ES-I3 (cell line): ENCODE results near the gene RBM46.
"Not testable (repeated sequence)": the region's sequence is repeated elsewhere in the genome, so short reads cannot be mapped to it uniquely, and the experiment has no call there.

Experiments used
- H3K36me3 ChIP-seq: 2 replicates; pipeline ENCODE4 v1.6.1; 2013; ENCODE audit warnings: mild to moderate bottlenecking, low read length, control low read depth, moderate library complexity; ENCODE audit not compliant: insufficient read depth
- H3K4me1 ChIP-seq: 2 replicates; pipeline ENCODE4 v1.6.1; 2013; ENCODE audit warnings: mild to moderate bottlenecking, control low read depth, low read length; ENCODE audit not compliant: insufficient read depth
- H3K9ac ChIP-seq: 2 replicates; pipeline ENCODE4 v1.6.1; 2013; ENCODE audit warnings: low read depth, mild to moderate bottlenecking, low read length, moderate library complexity
- H3K9me3 ChIP-seq: 2 replicates; pipeline ENCODE4 v1.6.1; 2013; ENCODE audit warnings: mild to moderate bottlenecking, low read length, moderate library complexity; ENCODE audit not compliant: control insufficient read depth, insufficient read depth

The RBM46 gene

DNA sequence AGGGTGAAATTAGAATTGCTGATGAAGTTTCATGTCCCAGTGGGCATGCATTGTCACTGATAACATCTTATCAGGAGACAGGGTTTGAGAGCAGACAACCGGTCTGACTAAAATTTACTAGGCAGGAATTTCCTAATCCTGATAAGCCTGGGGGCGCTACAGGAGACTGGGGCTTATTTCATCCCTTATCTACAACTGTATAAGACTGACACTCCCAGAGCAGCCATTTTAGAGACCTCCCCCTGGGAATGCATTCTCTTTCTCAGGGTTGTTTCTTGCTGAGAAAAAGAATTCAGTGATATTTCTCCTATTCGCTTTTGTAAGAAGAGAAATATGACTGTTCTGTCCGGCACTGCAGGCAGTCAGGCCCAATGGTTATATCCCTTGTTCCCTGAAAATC lies 93.0 kb downstream of the RBM46 start:
- not testable (repeated sequence) for H3K4me1 ChIP-seq, H3K9ac ChIP-seq, H3K36me3 ChIP-seq
- H3K9me3 ChIP-seq: peaks cover 19% of the 10 kb centered on the region

DNA sequence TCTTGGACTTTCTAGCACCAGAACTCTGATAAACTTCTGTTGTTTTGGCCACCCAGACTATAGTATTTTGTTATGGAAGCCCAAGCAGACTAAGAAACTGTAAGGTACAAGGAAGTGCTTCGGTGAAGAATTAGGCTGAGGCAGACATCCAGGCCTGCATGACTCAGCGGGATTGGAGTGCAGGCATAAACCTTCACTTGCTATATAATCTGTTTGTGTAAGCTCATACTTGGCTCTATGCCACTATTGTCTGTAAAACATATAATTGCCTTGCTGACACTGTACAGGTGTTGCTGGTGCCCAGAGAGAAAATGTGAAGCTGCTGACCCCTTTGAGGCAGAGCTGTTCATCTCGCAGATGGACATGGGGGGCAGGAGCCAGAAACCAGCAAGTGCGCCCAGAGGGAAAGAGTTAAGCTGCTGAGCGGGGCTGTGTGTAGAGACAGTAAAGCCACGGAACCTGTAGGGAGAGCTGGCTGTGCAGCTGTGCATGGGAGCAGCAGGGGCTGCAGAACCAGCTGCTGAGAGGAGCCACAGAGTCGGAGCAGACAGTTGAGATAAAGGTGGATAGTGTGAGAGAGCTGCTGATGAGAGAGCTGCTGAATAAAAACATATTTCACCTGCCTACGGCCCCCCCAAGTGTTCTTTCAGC lies 96.2 kb downstream of the RBM46 start:
- H3K9ac ChIP-seq: no peak overlapping the region
- H3K9me3 ChIP-seq: peaks cover 16% of the 10 kb centered on the region
- no peaks in the 10 kb centered on the region for H3K4me1 ChIP-seq
- no peaks in the 10 kb centered on the region for H3K36me3 ChIP-seq
